ENCODE results near the gene DAP.

DAP gene

GRCh38 chr5:10669983-10670382 is 91.1 kb downstream of the DAP start:
- WGBS, 2 donors (ENCODE audit: extremely low coverage in 2 of 2, insufficient read length in 2 of 2, insufficient replicate concordance in 1 of 2) = 100% methylated on average over 1 of the region's 1 CpG; no CpG with 5 or more reads in 1 of the 2 donors

GRCh38 chr5:10668697-10669096 is 92.3 kb downstream of the DAP start:
- H2BK15ac ChIP-seq (ENCODE audit: low read length) = no peak overlapping the region
- H3K4me3 ChIP-seq (ENCODE audit: low read length in 2 of 2) = no peak overlapping the region
- H3K27ac ChIP-seq (replicated peaks; ENCODE audit: low read length) = no peak overlapping the region
- no peak for DNase-seq (ENCODE audit: low spot score)
- no peaks in the 10 kb centered on the region for H3K79me1 ChIP-seq (ENCODE audit: low read depth, low read length)
- no peak overlapping the region for H4K91ac ChIP-seq (ENCODE audit: low read depth, low read length, poor library complexity)
- H2AK5ac ChIP-seq (ENCODE audit: low read depth, low read length) = no peak overlapping the region
- no peak overlapping the region for H3K4me2 ChIP-seq (ENCODE audit: insufficient read depth, low read length, poor library complexity, severe bottlenecking)
- no CpG with 5 or more reads among the region's 4 CpGs for WGBS, 2 donors (ENCODE audit: extremely low coverage in 2 of 2, insufficient read length in 2 of 2, insufficient replicate concordance in 1 of 2)
- no peak overlapping the region for H2AFZ ChIP-seq (ENCODE audit: low read length)
- no peak overlapping the region for H2BK120ac ChIP-seq (ENCODE audit: low read depth, low read length)
- no peak overlapping the region for H2BK12ac ChIP-seq (ENCODE audit: low read length)
- no peak overlapping the region for H3K9ac ChIP-seq (ENCODE audit: low read depth, low read length, poor library complexity)
- H3K14ac ChIP-seq (ENCODE audit: low read length) = no peak overlapping the region
- no peak overlapping the region for H4K8ac ChIP-seq (ENCODE audit: low read depth, low read length)
- no peaks in the 10 kb centered on the region for H3K27me3 ChIP-seq (ENCODE audit: control insufficient read depth in 3 of 3, insufficient read depth in 3 of 3, low read depth in 1 of 3, low read length in 3 of 3)
- no peak overlapping the region for H3K23ac ChIP-seq (ENCODE audit: low read depth, low read length, poor library complexity)
- no peak overlapping the region for H2BK5ac ChIP-seq (ENCODE audit: low read length)
- no peaks in the 10 kb centered on the region for H3K9me3 ChIP-seq (replicated peaks in 1 of 2; ENCODE audit: control insufficient read depth in 2 of 2, insufficient read depth in 1 of 2, low read depth in 1 of 2, low read length in 2 of 2)
- no peaks in the 10 kb centered on the region for H3K36me3 ChIP-seq (replicated peaks in 1 of 2; ENCODE audit: control insufficient read depth in 2 of 2, insufficient read depth in 2 of 2, low read length in 2 of 2)
- peaks cover 0 to 7% of the 10 kb centered on the region in 2 donors for H3K4me1 ChIP-seq (ENCODE audit: control insufficient read depth in 2 of 2, insufficient read depth in 1 of 2, low read depth in 1 of 2, low read length in 2 of 2)
- H3K18ac ChIP-seq (ENCODE audit: low read length) = no peak overlapping the region
- no peak overlapping the region for H3K4ac ChIP-seq (ENCODE audit: low read length)

More at GRCh38 chr5:10669983-10670382, 91.1 kb downstream of the DAP start:
- no peak overlapping the region for H3K4me3 ChIP-seq (ENCODE audit: low read length in 2 of 2)
- H3K36me3 ChIP-seq (replicated peaks in 1 of 2; ENCODE audit: control insufficient read depth in 2 of 2, insufficient read depth in 2 of 2, low read length in 2 of 2) = no peaks in the 10 kb centered on the region
- H3K27ac ChIP-seq (replicated peaks; ENCODE audit: low read length) = no peak overlapping the region
- no peak overlapping the region for H2AK5ac ChIP-seq (ENCODE audit: low read depth, low read length)
- H3K4me2 ChIP-seq (ENCODE audit: insufficient read depth, low read length, poor library complexity, severe bottlenecking) = no peak overlapping the region
- no peak overlapping the region for H2AFZ ChIP-seq (ENCODE audit: low read length)
- no peak overlapping the region for H3K18ac ChIP-seq (ENCODE audit: low read length)
- H4K8ac ChIP-seq (ENCODE audit: low read depth, low read length) = no peak overlapping the region
- H2BK15ac ChIP-seq (ENCODE audit: low read length) = no peak overlapping the region
- H3K9me3 ChIP-seq (replicated peaks in 1 of 2; ENCODE audit: control insufficient read depth in 2 of 2, insufficient read depth in 1 of 2, low read depth in 1 of 2, low read length in 2 of 2) = no peaks in the 10 kb centered on the region
- H2BK5ac ChIP-seq (ENCODE audit: low read length) = no peak overlapping the region
- H3K14ac ChIP-seq (ENCODE audit: low read length) = no peak overlapping the region
- H3K23ac ChIP-seq (ENCODE audit: low read depth, low read length, poor library complexity) = no peak overlapping the region
- peaks cover 0 to 5% of the 10 kb centered on the region in 2 donors for H3K4me1 ChIP-seq (ENCODE audit: control insufficient read depth in 2 of 2, insufficient read depth in 1 of 2, low read depth in 1 of 2, low read length in 2 of 2)
- no peaks in the 10 kb centered on the region for H3K79me1 ChIP-seq (ENCODE audit: low read depth, low read length)
- H4K91ac ChIP-seq (ENCODE audit: low read depth, low read length, poor library complexity) = no peak overlapping the region
- H2BK120ac ChIP-seq (ENCODE audit: low read depth, low read length) = no peak overlapping the region
- no peak for DNase-seq (ENCODE audit: low spot score)
- H3K9ac ChIP-seq (ENCODE audit: low read depth, low read length, poor library complexity) = peak overlapping the region; percentile 2
- no peaks in the 10 kb centered on the region for H3K27me3 ChIP-seq (ENCODE audit: control insufficient read depth in 3 of 3, insufficient read depth in 3 of 3, low read depth in 1 of 3, low read length in 3 of 3)
- no peak overlapping the region for H2BK12ac ChIP-seq (ENCODE audit: low read length)
- no peak overlapping the region for H3K4ac ChIP-seq (ENCODE audit: low read length)

GRCh38 chr5:10667431-10668057 is 93.5 kb downstream of the DAP start:
- no peak overlapping the region for H2BK12ac ChIP-seq (ENCODE audit: low read length)

GRCh38 chr5:10666531-10667299 is 94.3 kb downstream of the DAP start:
- Histone ChIP-seq H2BK120ac (ENCODE audit: low read depth, low read length) (no peak overlapping the region), H3K27me3 (ENCODE audit: control insufficient read depth in 3 of 3, insufficient read depth in 3 of 3, low read depth in 1 of 3, low read length in 3 of 3) (no peaks in the 10 kb centered on the region), H3K18ac (ENCODE audit: low read length) (peak overlapping the region; percentile 11), H3K4ac (ENCODE audit: low read length) (no peak overlapping the region), H3K14ac (ENCODE audit: low read length) (no peak overlapping the region), H4K8ac (ENCODE audit: low read depth, low read length) (no peak overlapping the region), H3K4me2 (ENCODE audit: insufficient read depth, low read length, poor library complexity, severe bottlenecking) (no peak overlapping the region), H2AK5ac (ENCODE audit: low read depth, low read length) (no peak overlapping the region), H2BK15ac (ENCODE audit: low read length) (no peak overlapping the region), H3K27ac (replicated peaks; ENCODE audit: low read length) (no peak overlapping the region), H2AFZ (ENCODE audit: low read length) (peak overlapping the region; percentile 49), H3K4me1 (ENCODE audit: control insufficient read depth in 2 of 2, insufficient read depth in 1 of 2, low read depth in 1 of 2, low read length in 2 of 2) (peaks cover 4 to 16% of the 10 kb centered on the region in 2 donors), H3K9me3 (replicated peaks in 1 of 2; ENCODE audit: control insufficient read depth in 2 of 2, insufficient read depth in 1 of 2, low read depth in 1 of 2, low read length in 2 of 2) (no peaks in the 10 kb centered on the region), H3K79me1 (ENCODE audit: low read depth, low read length) (no peaks in the 10 kb centered on the region), H3K9ac (ENCODE audit: low read depth, low read length, poor library complexity) (peak overlapping the region; percentile 47), H3K36me3 (replicated peaks in 1 of 2; ENCODE audit: control insufficient read depth in 2 of 2, insufficient read depth in 2 of 2, low read length in 2 of 2) (no peaks in the 10 kb centered on the region), H3K4me3 (ENCODE audit: low read length in 2 of 2) (no peak overlapping the region), H4K91ac (ENCODE audit: low read depth, low read length, poor library complexity) (no peak overlapping the region), H2BK5ac (ENCODE audit: low read length) (no peak overlapping the region), H3K23ac (ENCODE audit: low read depth, low read length, poor library complexity) (no peak overlapping the region), H2BK12ac (ENCODE audit: low read length) (no peak overlapping the region)
- no peak for DNase-seq (ENCODE audit: low spot score)
- WGBS, 2 donors (ENCODE audit: extremely low coverage in 2 of 2, insufficient read length in 2 of 2, insufficient replicate concordance in 1 of 2) = no CpG with 5 or more reads among the region's 7 CpGs

More at GRCh38 chr5:10667431-10668057, 93.5 kb downstream of the DAP start:
- no peak overlapping the region for H3K14ac ChIP-seq (ENCODE audit: low read length)
- H4K91ac ChIP-seq (ENCODE audit: low read depth, low read length, poor library complexity) = no peak overlapping the region
- no peak overlapping the region for H3K23ac ChIP-seq (ENCODE audit: low read depth, low read length, poor library complexity)
- WGBS, 2 donors (ENCODE audit: extremely low coverage in 2 of 2, insufficient read length in 2 of 2, insufficient replicate concordance in 1 of 2) = no CpG with 5 or more reads among the region's 6 CpGs
- H3K4me2 ChIP-seq (ENCODE audit: insufficient read depth, low read length, poor library complexity, severe bottlenecking) = no peak overlapping the region
- H3K9ac ChIP-seq (ENCODE audit: low read depth, low read length, poor library complexity) = no peak overlapping the region
- no peak overlapping the region for H3K18ac ChIP-seq (ENCODE audit: low read length)
- no peaks in the 10 kb centered on the region for H3K27me3 ChIP-seq (ENCODE audit: control insufficient read depth in 3 of 3, insufficient read depth in 3 of 3, low read depth in 1 of 3, low read length in 3 of 3)
- no peak overlapping the region for H2AK5ac ChIP-seq (ENCODE audit: low read depth, low read length)
- peaks cover 2 to 11% of the 10 kb centered on the region in 2 donors for H3K4me1 ChIP-seq (ENCODE audit: control insufficient read depth in 2 of 2, insufficient read depth in 1 of 2, low read depth in 1 of 2, low read length in 2 of 2)
- H3K4me3 ChIP-seq (ENCODE audit: low read length in 2 of 2) = no peak overlapping the region
- H2BK15ac ChIP-seq (ENCODE audit: low read length) = no peak overlapping the region
- H2AFZ ChIP-seq (ENCODE audit: low read length) = no peak overlapping the region
- no peak overlapping the region for H3K4ac ChIP-seq (ENCODE audit: low read length)
- H3K27ac ChIP-seq (replicated peaks; ENCODE audit: low read length) = no peak overlapping the region
- no peak overlapping the region for H4K8ac ChIP-seq (ENCODE audit: low read depth, low read length)
- H3K36me3 ChIP-seq (replicated peaks in 1 of 2; ENCODE audit: control insufficient read depth in 2 of 2, insufficient read depth in 2 of 2, low read length in 2 of 2) = no peaks in the 10 kb centered on the region
- DNase-seq (ENCODE audit: low spot score) = no peak
- H2BK120ac ChIP-seq (ENCODE audit: low read depth, low read length) = no peak overlapping the region
- H2BK5ac ChIP-seq (ENCODE audit: low read length) = no peak overlapping the region
- H3K79me1 ChIP-seq (ENCODE audit: low read depth, low read length) = no peaks in the 10 kb centered on the region
- H3K9me3 ChIP-seq (replicated peaks in 1 of 2; ENCODE audit: control insufficient read depth in 2 of 2, insufficient read depth in 1 of 2, low read depth in 1 of 2, low read length in 2 of 2) = no peaks in the 10 kb centered on the region
